OCI-LY3 (cell line): ENCODE data around the gene VAMP5.

ENCODE experiments used
- EZH2phosphoT487 ChIP-seq: fragments of 200-600 bp; shearing (Covaris generic); IDR thresholded peaks from 2 replicates; pipeline ENCODE4 v1.6.1; 2018; ENCODE audit warnings: antibody characterized with exemption, mixed run types, low read depth
- TF ChIP-seq, protein P1 (sequence below): fragments of 200-600, 300-600 bp; sonication (generic); IDR thresholded peaks from 2 replicates; pipeline ENCODE4 v1.5.1; 2014; ENCODE audit warnings: antibody characterized with exemption, low read length, low read depth

DNA sequence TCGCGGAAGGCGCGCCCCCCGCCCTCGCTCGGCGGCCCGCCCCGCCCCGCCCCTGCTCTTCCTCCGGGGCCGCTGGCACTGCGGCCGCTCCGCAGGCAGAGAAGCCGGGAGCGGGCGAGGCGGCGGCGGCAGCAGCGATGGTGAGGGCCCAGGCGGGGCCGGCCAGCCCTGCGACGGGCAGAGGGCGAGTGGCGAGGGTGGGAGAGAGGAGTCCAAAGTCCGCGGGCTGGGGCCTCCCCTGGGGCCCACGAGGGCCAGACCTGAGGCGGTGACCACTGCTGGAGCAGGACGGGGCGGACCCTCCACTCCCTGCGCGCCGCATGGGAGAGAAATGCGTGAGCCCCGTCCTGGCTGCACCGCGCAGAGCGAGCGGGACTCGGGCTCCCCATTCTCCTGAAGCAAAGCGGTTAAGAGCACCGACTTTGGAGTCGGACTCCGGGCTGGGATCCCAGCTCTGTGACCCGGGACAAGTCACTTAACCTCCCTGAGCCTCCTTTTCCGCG is at the start of gene VAMP5:
- TF ChIP-seq, protein P1, sequence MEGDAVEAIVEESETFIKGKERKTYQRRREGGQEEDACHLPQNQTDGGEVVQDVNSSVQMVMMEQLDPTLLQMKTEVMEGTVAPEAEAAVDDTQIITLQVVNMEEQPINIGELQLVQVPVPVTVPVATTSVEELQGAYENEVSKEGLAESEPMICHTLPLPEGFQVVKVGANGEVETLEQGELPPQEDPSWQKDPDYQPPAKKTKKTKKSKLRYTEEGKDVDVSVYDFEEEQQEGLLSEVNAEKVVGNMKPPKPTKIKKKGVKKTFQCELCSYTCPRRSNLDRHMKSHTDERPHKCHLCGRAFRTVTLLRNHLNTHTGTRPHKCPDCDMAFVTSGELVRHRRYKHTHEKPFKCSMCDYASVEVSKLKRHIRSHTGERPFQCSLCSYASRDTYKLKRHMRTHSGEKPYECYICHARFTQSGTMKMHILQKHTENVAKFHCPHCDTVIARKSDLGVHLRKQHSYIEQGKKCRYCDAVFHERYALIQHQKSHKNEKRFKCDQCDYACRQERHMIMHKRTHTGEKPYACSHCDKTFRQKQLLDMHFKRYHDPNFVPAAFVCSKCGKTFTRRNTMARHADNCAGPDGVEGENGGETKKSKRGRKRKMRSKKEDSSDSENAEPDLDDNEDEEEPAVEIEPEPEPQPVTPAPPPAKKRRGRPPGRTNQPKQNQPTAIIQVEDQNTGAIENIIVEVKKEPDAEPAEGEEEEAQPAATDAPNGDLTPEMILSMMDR: no peak
- TF ChIP-seq EZH2phosphoT487: no peak
